Right hindlimb (tissue), 1 donor: Measurements from ENCODE around the gene MARCHF5.
A peak's percentile ranks its signal among the peaks of the same experiment; 100 is the strongest.

Experiments
- DNase-seq: peaks from one replicate; pipeline ENCODE4 v3.0.0-alpha.2; 2018

MARCHF5 gene

GRCh38 chr10:92290837-92291615, at the start of gene MARCHF5, which contains the start of gene CPEB3:
TSS of gene MARCHF5 (plus strand) at chr10:92291167. CDS start at chr10:92291495, 328 bp downstream.
TSS of gene CPEB3 (minus strand) at chr10:92291078. CDS start at chr10:92240350, 50,728 bp downstream.
- DNase-seq: peak; percentile 97

- DNase-seq: no peak
Measured at GRCh38 chr10:92241501-92241900, 49.5 kb upstream of the MARCHF5 start.

- no peak for DNase-seq
Measured at GRCh38 chr10:92242380-92242779, 48.6 kb upstream of the MARCHF5 start.

GRCh38 chr10:92242910-92243671, 47.9 kb upstream of the MARCHF5 start:
- DNase-seq: peak; percentile 48

- no peak for DNase-seq
Measured at GRCh38 chr10:92244796-92245195, 46.2 kb upstream of the MARCHF5 start.

GRCh38 chr10:92248566-92248965, 42.4 kb upstream of the MARCHF5 start:
- DNase-seq: no peak

- no peak for DNase-seq
Measured at GRCh38 chr10:92263396-92263795, 27.6 kb upstream of the MARCHF5 start.

GRCh38 chr10:92264249-92264648, 26.7 kb upstream of the MARCHF5 start:
- no peak for DNase-seq

GRCh38 chr10:92265687-92266258, 25.2 kb upstream of the MARCHF5 start:
- no peak for DNase-seq

GRCh38 chr10:92267343-92267742, 23.6 kb upstream of the MARCHF5 start:
- DNase-seq: no peak

- DNase-seq: no peak
Measured at GRCh38 chr10:92268748-92269147, 22.2 kb upstream of the MARCHF5 start.

GRCh38 chr10:92274071-92274470, 16.9 kb upstream of the MARCHF5 start:
- DNase-seq: no peak

- no peak for DNase-seq
Measured at GRCh38 chr10:92278996-92279696, 11.8 kb upstream of the MARCHF5 start.

- DNase-seq: no peak
Measured at GRCh38 chr10:92284112-92284704, 6.8 kb upstream of the MARCHF5 start.

GRCh38 chr10:92290076-92290836, 711 bp upstream of the MARCHF5 start:
- DNase-seq: no peak

GRCh38 chr10:92291616-92291865, 574 bp downstream of the MARCHF5 start:
- no peak for DNase-seq

GRCh38 chr10:92291921-92292845, 1.2 kb downstream of the MARCHF5 start:
- peak; percentile 51 for DNase-seq

GRCh38 chr10:92298487-92298886, 7.5 kb downstream of the MARCHF5 start:
- no peak for DNase-seq

GRCh38 chr10:92303096-92303495, 12.1 kb downstream of the MARCHF5 start:
- no peak for DNase-seq

GRCh38 chr10:92304061-92304460, 13.1 kb downstream of the MARCHF5 start:
- no peak for DNase-seq
